ENCODE measurements around the gene SOAT2. TPM values are rescaled to one million over a fixed set of nuclear protein-coding genes. Genes with fewer than 3 reads are reported as not detected.

SOAT2 gene
- total RNA-seq, 1 experiment from 2014 or later: not detected

DNA sequence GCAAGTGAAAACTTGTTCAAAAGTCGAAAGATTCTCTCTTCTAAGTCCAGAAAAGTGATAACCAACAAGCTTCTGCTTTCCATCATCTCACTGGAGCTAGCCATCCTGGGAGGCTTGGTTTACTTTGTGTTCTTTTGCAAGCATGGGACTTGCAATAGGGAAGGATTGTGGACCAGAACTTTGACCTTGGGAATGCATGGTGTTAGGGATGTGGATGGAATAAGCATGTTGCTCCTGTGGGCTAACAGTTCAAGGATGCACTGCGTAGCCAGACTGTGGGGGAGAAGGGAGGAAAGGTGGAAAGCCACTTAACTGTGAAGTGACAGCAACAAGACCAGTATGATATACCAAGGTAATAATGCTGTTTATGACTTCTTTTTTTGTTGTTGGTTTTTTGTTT, 28.6 kb downstream of the SOAT2 start:
- no peak overlapping the region for H2BK5ac ChIP-seq (ENCODE audit: insufficient read length, low read length)
- no peak overlapping the region for H3K4me3 Mint-ChIP-seq
- H3K4ac ChIP-seq (ENCODE audit: low read depth, low read length): no peak overlapping the region
- no peak overlapping the region for H4K8ac ChIP-seq (replicated peaks; ENCODE audit: insufficient read length, low read depth, low read length)
- TF ChIP-seq, protein P1, sequence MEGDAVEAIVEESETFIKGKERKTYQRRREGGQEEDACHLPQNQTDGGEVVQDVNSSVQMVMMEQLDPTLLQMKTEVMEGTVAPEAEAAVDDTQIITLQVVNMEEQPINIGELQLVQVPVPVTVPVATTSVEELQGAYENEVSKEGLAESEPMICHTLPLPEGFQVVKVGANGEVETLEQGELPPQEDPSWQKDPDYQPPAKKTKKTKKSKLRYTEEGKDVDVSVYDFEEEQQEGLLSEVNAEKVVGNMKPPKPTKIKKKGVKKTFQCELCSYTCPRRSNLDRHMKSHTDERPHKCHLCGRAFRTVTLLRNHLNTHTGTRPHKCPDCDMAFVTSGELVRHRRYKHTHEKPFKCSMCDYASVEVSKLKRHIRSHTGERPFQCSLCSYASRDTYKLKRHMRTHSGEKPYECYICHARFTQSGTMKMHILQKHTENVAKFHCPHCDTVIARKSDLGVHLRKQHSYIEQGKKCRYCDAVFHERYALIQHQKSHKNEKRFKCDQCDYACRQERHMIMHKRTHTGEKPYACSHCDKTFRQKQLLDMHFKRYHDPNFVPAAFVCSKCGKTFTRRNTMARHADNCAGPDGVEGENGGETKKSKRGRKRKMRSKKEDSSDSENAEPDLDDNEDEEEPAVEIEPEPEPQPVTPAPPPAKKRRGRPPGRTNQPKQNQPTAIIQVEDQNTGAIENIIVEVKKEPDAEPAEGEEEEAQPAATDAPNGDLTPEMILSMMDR (conservative IDR thresholded peaks at IDR 0.05): no peak
- H3K4me1 Mint-ChIP-seq: no peaks in the 10 kb centered on the region
- peaks cover 49% of the 10 kb centered on the region for H3K27me3 Mint-ChIP-seq (ENCODE audit: low read depth)
- H3K23ac ChIP-seq (ENCODE audit: insufficient read length, low read depth, low read length): no peak overlapping the region
- no peaks in the 10 kb centered on the region for H3K23me2 ChIP-seq (ENCODE audit: insufficient read length, low read depth, low read length, poor library complexity, severe bottlenecking)
- H2BK15ac ChIP-seq (ENCODE audit: low read depth, low read length): no peak overlapping the region
- no CpG with 5 or more reads among the region's 2 CpGs for WGBS (ENCODE audit: extremely low coverage, insufficient read length, low lambda C conversion rate)
- H3K4me2 ChIP-seq (ENCODE audit: insufficient read depth, insufficient read length, low read length): no peak overlapping the region
- H2BK120ac ChIP-seq (ENCODE audit: low read depth, low read length, poor library complexity, severe bottlenecking): no peak overlapping the region
- H3K9me3 ChIP-seq (ENCODE audit: control insufficient read depth, low read depth, low read length): no peaks in the 10 kb centered on the region
- no peaks in the 10 kb centered on the region for H3K79me2 ChIP-seq (ENCODE audit: insufficient read depth, low read length)
- H3K9me3 Mint-ChIP-seq: peaks cover under 1 to 2% of the 10 kb centered on the region in 2 experiments; a peak in 2 of 5 replicates
- H2BK12ac ChIP-seq (ENCODE audit: insufficient read length, low read depth, low read length): no peak overlapping the region
- DNase-seq: no peak
- no peaks in the 10 kb centered on the region for H3K4me1 ChIP-seq (ENCODE audit: insufficient read depth, low read length)
- no peak overlapping the region for H2AK5ac ChIP-seq (ENCODE audit: insufficient read length, low read length)
- H3K27ac Mint-ChIP-seq: no peak overlapping the region
- H3K36me3 Mint-ChIP-seq (ENCODE audit: insufficient read depth in 1 of 3, low read depth in 3 of 3): no peaks in the 10 kb centered on the region
- peak overlapping the region; percentile 37 for H3K9ac ChIP-seq (ENCODE audit: extremely low read depth, insufficient read length, low read length)
- no peaks in the 10 kb centered on the region for H4K20me1 ChIP-seq (ENCODE audit: control insufficient read depth, insufficient read depth, insufficient read length)
- H3K79me1 ChIP-seq (ENCODE audit: insufficient read depth, low read depth, low read length, poor library complexity, severe bottlenecking): no peaks in the 10 kb centered on the region
- H3K56ac ChIP-seq (ENCODE audit: insufficient read length, low read depth, low read length): no peak overlapping the region
- no peak overlapping the region for H3T11ph ChIP-seq (ENCODE audit: low read length)
- no peaks in the 10 kb centered on the region for H3K27me3 ChIP-seq (ENCODE audit: insufficient read depth, low read length)
- H3K18ac ChIP-seq (ENCODE audit: insufficient read length, low read depth, low read length): no peak overlapping the region
- no peak overlapping the region for H4K5ac ChIP-seq (ENCODE audit: insufficient read length, low read depth, low read length)
- H3K27ac ChIP-seq (ENCODE audit: insufficient read length, low read depth, low read length): no peak overlapping the region
- no peak overlapping the region for H3K14ac ChIP-seq (ENCODE audit: insufficient read depth, low read length)
- no peak overlapping the region for H2BK20ac ChIP-seq (ENCODE audit: low read depth, low read length, poor library complexity, severe bottlenecking)
- no peak overlapping the region for H4K91ac ChIP-seq (ENCODE audit: insufficient read length, low read depth, low read length)
- H2AFZ ChIP-seq (ENCODE audit: low read length): no peak overlapping the region

All from H9 (cell line).